HG02588 (cell line): ENCODE results near the gene ZMIZ1.
"Not testable (repeated sequence)": the region's sequence is repeated elsewhere in the genome, so short reads cannot be mapped to it uniquely, and the experiment has no call there.

Source experiments
- ATAC-seq: cut with Tn5 transposase; IDR thresholded peaks from one replicate; pipeline ENCODE4 v1.9.1; 2021; ENCODE audit warnings: mild to moderate bottlenecking, moderate library complexity; ENCODE audit not compliant: unreplicated experiment

Gene ZMIZ1

GRCh38 chr10:79318369-79318768, 249.6 kb downstream of the ZMIZ1 start:
- no peak for ATAC-seq

DNA sequence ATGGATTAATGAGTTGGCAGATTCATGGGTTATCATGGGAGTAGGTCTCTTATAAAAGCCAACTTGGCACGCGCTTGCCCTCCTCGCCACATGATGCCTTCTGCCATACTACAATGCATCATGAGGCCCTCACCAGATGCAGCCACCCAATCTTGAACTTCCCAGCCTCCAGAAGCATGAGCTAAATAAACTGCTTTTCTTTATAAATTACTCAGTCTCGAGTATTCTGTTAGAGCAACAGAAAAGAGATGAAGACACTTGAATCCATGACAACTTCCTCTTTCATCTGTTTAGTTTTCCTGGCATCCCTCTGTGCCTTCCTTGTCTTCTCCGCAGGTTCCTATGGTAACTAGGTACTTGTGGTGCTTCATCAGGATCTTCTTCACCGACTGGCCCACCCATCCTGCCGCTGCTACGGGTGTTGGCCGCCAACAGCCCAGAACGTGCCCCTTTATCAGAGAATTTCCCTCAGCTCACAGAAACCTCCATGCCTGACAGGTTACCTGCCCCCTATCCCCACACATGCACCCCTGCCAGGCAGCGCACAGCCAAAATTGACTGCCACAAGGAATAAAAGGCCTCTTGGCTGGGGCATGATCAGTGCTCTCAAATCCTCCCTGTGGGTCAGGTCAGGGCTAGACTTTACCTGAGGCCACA, 250.5 kb downstream of the ZMIZ1 start:
- no peak for ATAC-seq

DNA sequence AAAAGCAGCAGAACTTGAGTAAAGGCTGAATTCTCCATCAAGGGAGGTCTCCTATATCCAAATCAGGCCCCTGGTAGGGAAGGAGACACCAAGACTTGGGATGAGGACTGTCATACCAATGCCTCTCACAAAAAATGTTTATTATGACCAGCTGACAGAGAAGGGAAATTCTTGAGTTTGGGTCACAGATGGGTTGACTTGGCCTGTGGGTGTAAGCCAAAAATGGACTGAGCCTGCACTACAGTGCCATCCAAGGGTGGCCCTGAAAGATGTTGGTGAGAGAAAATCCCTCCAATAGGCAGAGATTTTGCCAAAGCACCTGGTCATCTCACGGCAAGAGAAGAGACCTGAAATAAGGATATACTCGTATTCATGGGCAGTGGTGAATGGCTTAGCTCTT, 251.6 kb downstream of the ZMIZ1 start:
- ATAC-seq = no peak

GRCh38 chr10:79320820-79321493, 252.2 kb downstream of the ZMIZ1 start:
- no peak for ATAC-seq

DNA sequence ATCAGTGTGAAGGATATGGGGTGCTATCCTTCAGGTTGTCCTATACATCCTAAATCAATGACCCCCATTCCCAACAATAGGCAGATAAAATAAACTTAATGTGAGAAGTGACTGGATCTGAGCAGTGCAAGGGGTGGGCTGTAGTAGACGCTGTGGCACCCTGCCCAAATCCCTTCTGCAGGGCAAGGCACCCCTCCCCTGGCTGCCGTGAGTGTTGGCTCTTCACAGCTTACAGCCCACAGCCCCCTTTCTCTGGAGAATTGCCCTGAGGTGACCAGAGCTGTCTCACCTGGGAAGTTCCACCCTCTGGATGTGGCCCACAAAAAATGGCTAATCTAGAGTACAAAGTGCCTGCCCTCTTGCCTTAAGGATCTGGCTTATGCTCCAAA, 252.7 kb downstream of the ZMIZ1 start:
- no peak for ATAC-seq

DNA sequence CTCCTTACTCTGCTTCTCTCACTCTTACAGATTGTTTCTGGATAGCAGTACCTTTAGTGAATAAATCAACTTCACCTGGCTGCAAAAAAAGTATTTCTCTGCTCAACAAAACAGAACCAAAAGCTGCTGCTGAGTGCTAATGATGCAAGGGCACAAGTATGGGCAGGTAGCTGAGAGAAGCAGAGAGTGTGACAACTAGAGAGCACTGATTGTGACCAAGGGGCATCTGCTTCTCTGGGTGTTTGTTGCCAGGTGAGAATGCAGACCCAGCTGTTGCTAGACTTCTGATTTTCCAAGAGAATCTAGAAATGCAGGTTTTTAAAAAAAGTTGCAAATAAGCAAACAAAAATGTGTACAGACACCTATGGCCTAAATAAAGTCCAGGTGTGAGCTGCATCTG, 253.2 kb downstream of the ZMIZ1 start:
- no peak for ATAC-seq

GRCh38 chr10:79322616-79323543, 254.1 kb downstream of the ZMIZ1 start:
- peak; percentile 58 for ATAC-seq

DNA sequence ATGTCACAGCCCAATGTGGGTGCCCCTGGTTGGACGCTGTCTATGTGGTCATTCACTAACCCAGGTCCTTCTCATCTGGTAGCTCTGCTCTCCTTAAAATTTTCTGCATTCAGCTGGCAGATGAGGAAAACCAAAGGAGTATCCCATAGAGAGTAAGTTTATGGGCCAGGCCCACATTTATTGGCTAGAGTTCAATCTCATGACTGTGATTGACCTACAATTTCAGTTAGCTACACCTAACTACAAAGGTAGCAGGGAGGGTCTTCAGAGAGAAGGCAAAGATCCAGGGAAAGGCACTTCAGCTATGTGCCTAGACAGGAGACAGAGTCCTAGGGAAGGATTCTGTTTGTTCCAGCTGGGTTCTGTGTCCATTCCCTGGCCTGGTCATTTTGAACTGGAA, 254.8 kb downstream of the ZMIZ1 start:
- ATAC-seq = no peak

GRCh38 chr10:79324032-79324695, 255.4 kb downstream of the ZMIZ1 start:
- ATAC-seq = no peak

GRCh38 chr10:79326361-79327089, 257.8 kb downstream of the ZMIZ1 start:
- ATAC-seq = no peak

GRCh38 chr10:79327090-79327457, 258.3 kb downstream of the ZMIZ1 start:
- ATAC-seq = peak; percentile 39

DNA sequence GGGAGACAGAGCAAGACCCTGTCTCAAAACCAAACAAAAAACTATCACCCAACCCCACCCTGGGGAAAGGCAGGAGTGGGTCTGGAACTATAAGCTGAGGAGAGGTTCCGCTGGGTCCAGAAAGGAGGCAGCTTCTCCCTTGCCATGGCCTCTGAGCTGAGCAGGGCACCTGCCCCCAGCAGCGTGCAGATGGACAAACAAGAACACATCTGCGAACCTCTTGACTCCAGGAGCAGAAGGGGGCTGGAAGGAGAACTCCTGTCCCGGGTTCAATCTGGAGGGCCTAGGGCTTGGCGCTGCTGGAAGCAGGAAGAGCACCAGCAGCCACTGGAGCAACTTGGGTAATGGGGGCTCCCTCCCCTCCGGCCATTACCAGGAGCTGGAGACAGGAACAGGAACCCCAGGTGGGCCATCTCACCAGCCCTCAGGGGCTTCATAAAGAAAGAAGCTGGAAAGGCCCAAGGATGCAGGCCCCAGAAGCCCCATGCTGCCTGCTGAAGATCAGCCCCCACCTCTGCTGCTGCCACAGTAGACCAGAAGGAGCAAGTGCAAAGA, 259.5 kb downstream of the ZMIZ1 start:
- ATAC-seq = no peak

DNA sequence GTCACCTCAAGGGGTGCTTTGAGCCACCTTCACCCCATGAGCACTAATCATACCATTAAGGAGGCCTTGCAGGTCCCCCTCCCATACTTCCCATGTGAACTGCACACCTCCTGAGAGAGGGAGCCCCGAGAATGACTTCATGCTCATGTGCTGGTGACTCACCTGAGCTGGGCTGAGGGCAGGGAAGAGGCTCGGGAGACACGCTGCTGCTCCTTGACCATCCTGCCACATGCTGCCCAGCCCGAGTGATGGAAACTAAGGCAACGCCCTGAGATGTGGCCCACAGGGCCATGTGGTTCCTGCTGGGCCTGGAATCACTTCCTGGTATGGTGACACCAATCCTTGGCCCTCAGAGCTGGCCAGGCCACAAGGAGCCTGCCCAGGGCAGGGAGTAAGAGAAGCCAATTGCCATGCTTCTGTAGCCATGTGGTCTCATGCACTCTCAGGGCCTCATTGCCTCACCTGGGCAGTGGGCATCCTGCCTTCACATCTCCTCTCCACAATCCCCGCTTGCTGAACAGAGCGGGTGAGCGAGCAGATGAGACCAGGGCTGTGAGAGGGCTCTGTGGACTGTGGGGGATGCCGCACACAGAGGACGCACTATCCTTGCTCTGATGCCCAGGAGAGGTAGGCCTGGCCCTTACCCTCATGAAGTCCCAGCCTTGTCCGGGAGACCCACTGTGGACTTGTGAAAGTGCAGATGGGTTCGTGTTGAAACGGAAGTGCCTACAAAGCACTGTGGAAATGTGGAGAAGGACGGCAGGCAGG, 260.2 kb downstream of the ZMIZ1 start:
- no peak for ATAC-seq

DNA sequence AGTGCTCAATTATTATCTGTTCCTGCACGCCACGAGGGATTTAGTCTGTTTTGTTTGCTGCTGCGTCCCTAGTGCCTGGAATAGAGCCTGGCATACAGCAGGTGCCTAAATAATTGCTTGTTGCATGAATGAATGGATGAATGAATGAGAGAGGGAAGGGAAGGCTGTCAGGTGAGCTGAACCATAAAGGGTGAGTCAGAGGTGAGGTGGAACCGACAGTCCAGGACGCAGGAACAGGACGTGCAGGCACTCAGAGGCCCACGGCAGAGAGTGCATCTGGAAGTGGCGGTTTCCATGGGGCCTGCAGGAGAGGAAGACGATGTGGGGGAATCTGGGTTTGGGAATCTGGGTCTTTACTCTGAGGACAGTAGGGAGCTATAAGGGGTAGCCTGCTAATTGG, 260.8 kb downstream of the ZMIZ1 start:
- ATAC-seq = no peak

GRCh38 chr10:79331226-79331625, 262.5 kb downstream of the ZMIZ1 start:
- ATAC-seq = peak; percentile 10

GRCh38 chr10:79331709-79332108, 262.9 kb downstream of the ZMIZ1 start:
- ATAC-seq = peak; percentile 82

- not testable (repeated sequence) for ATAC-seq
Measured at GRCh38 chr10:79332610-79333315, 264.0 kb downstream of the ZMIZ1 start.

- no peak for ATAC-seq
Measured at GRCh38 chr10:79333513-79333912, 264.7 kb downstream of the ZMIZ1 start.

GRCh38 chr10:79334573-79334972, 265.8 kb downstream of the ZMIZ1 start:
- no peak for ATAC-seq
